Smooth muscle cell (in vitro differentiated cells): ENCODE data around the gene ZFHX3. TPM values are rescaled to one million over a fixed set of nuclear protein-coding genes. Genes with fewer than 3 reads are reported as not detected.
A peak's percentile ranks its signal among the peaks of the same experiment; 100 is the strongest.

ENCODE experiments used
- DNase-seq: peaks from one replicate; lab custom pipeline; 2025; ENCODE audit not compliant: unreplicated experiment; lab: John Stamatoyannopoulos, UW
- H2AFZ ChIP-seq: fragments of 200-600 bp; sonication (generic); 2 replicates; pipeline ENCODE4 v1.6.0; 2016; ENCODE audit warnings: antibody characterized with exemption, low read depth, mild to moderate bottlenecking
- H3F3A ChIP-seq: fragments of 200-600 bp; sonication (generic); 2 replicates; pipeline ENCODE4 v1.6.0; 2017; ENCODE audit warnings: antibody characterized with exemption, low read depth
- H3K27ac ChIP-seq: fragments of 200-600 bp; sonication (generic); 2 replicates; pipeline ENCODE4 v1.5.1; 2016; ENCODE audit warnings: low read depth, mild to moderate bottlenecking
- H3K27me3 ChIP-seq: fragments of 200-600 bp; sonication (generic); 2 replicates; pipeline ENCODE4 v1.6.1; 2016; ENCODE audit warnings: low read depth, mild to moderate bottlenecking
- H3K36me3 ChIP-seq: fragments of 200-600 bp; sonication (generic); 2 replicates; pipeline ENCODE4 v1.5.1; 2016; ENCODE audit warnings: low read depth
- H3K4me1 ChIP-seq: fragments of 200-600 bp; sonication (generic); 2 replicates; pipeline ENCODE4 v1.5.1; 2016; ENCODE audit warnings: low read depth
- H3K4me2 ChIP-seq: fragments of 200-600 bp; sonication (generic); 2 replicates; pipeline ENCODE4 v1.6.0; 2016; ENCODE audit warnings: mild to moderate bottlenecking
- H3K4me3 ChIP-seq: fragments of 200-600 bp; sonication (generic); 2 replicates; pipeline ENCODE4 v1.5.1; 2016; ENCODE audit warnings: mild to moderate bottlenecking
- H3K79me2 ChIP-seq: fragments of 200-600 bp; sonication (generic); 2 replicates; pipeline ENCODE4 v1.6.0; 2016; ENCODE audit warnings: low read depth, mild to moderate bottlenecking
- H3K9ac ChIP-seq: fragments of 200-600 bp; sonication (generic); 2 replicates; pipeline ENCODE4 v1.6.0; 2016; ENCODE audit warnings: low read depth
- H3K9me3 ChIP-seq: fragments of 200-600 bp; sonication (generic); replicated peaks from 2 replicates; pipeline ENCODE4 v1.5.1; 2016; ENCODE audit warnings: low read depth
- H4K20me1 ChIP-seq: fragments of 200-600 bp; sonication (generic); 2 replicates; pipeline ENCODE4 v1.6.0; 2016; ENCODE audit warnings: low read depth
- CTCF ChIP-seq: fragments of 200-600 bp; sonication (generic); IDR thresholded peaks from 2 replicates; pipeline ENCODE4 v1.5.1; 2017; ENCODE audit warnings: borderline replicate concordance, mild to moderate bottlenecking, antibody characterized with exemption; ENCODE audit not compliant: insufficient read depth, poor library complexity, severe bottlenecking
- WGBS: methylation state at CpG from one replicate; pipeline ENCODE4 v1.1.7; 2016; ENCODE audit warnings: low lambda C conversion rate; 5-methylcytosine and 5-hydroxymethylcytosine counted together
- polyA plus RNA-seq: library from polyadenylated mRNA; unstranded; fragments of >200 nt; fragmentation: Nextera tagmentation; extraction: Ambion mirVana; gene quantifications from 2 replicates; pipeline ENCODE4 v1.2.1, GENCODE V29; 2016
- total RNA-seq: library from RNA; depleted of rRNA; stranded (reverse); fragments of >200 nt; gene quantifications from 2 replicates; pipeline ENCODE4 v1.2.3, GENCODE V29; 2014

The ZFHX3 gene
- total and polyA plus RNA-seq, 2 experiments from 2014 or later = 3.1 to 9.8 TPM

GRCh38 chr16:73049511-73049910 is 1.6 kb upstream of the ZFHX3 start:
- no peaks in the 10 kb centered on the region for H3K27me3 ChIP-seq
- peaks cover 2% of the 10 kb centered on the region for H4K20me1 ChIP-seq
- no peak overlapping the region for H3K27ac ChIP-seq
- H3K9ac ChIP-seq = no peak overlapping the region
- peak overlapping the region; percentile 91 for H3K4me2 ChIP-seq
- peaks cover 7% of the 10 kb centered on the region for H3F3A ChIP-seq
- H3K9me3 ChIP-seq = no peaks in the 10 kb centered on the region
- H3K36me3 ChIP-seq = no peaks in the 10 kb centered on the region
- no peak overlapping the region for H2AFZ ChIP-seq
- WGBS = 62% methylated on average over 4 of the region's 4 CpGs
- H3K4me3 ChIP-seq = no peak overlapping the region
- no peak for TF ChIP-seq CTCF
- DNase-seq = no peak
- H3K79me2 ChIP-seq = peaks cover 62% of the 10 kb centered on the region
- H3K4me1 ChIP-seq = peaks cover 43% of the 10 kb centered on the region

- no peak overlapping the region for H2AFZ ChIP-seq
Observed at GRCh38 chr16:73049091-73049490, 1.2 kb upstream of the ZFHX3 start.

GRCh38 chr16:73048292-73049080 is 558 bp upstream of the ZFHX3 start:
- H2AFZ ChIP-seq = peak overlapping the region; percentile 69
- peak overlapping the region; percentile 91 for H3K4me2 ChIP-seq
- 3% methylated on average over 43 of the region's 57 CpGs for WGBS
- H4K20me1 ChIP-seq = peaks cover 5% of the 10 kb centered on the region
- H3K36me3 ChIP-seq = no peaks in the 10 kb centered on the region
- H3K4me3 ChIP-seq = peak overlapping the region; percentile 79
- H3F3A ChIP-seq = peaks cover 8% of the 10 kb centered on the region
- peaks cover 44% of the 10 kb centered on the region for H3K4me1 ChIP-seq
- H3K27me3 ChIP-seq = no peaks in the 10 kb centered on the region
- H3K9me3 ChIP-seq = no peaks in the 10 kb centered on the region
- TF ChIP-seq CTCF = no peak
- peaks cover 59% of the 10 kb centered on the region for H3K79me2 ChIP-seq
- H3K9ac ChIP-seq = peak overlapping the region; percentile 86
- no peak for DNase-seq
- peak overlapping the region; percentile 82 for H3K27ac ChIP-seq

More at GRCh38 chr16:73049091-73049490, 1.2 kb upstream of the ZFHX3 start:
- H3K4me1 ChIP-seq = peaks cover 46% of the 10 kb centered on the region
- no peak for TF ChIP-seq CTCF
- no peaks in the 10 kb centered on the region for H3K36me3 ChIP-seq
- H3K4me3 ChIP-seq = peak overlapping the region; percentile 79
- H3K9me3 ChIP-seq = no peaks in the 10 kb centered on the region
- 47% methylated on average over 8 of the region's 8 CpGs for WGBS
- H3K9ac ChIP-seq = peak overlapping the region; percentile 86
- DNase-seq = no peak
- peak overlapping the region; percentile 82 for H3K27ac ChIP-seq
- H3F3A ChIP-seq = peaks cover 5% of the 10 kb centered on the region
- H4K20me1 ChIP-seq = peaks cover 2% of the 10 kb centered on the region
- peaks cover 62% of the 10 kb centered on the region for H3K79me2 ChIP-seq
- H3K4me2 ChIP-seq = peak overlapping the region; percentile 91
- no peaks in the 10 kb centered on the region for H3K27me3 ChIP-seq

GRCh38 chr16:73047221-73047535 is 750 bp downstream of the ZFHX3 start:
- Histone ChIP-seq H3K4me1 (peaks cover 34% of the 10 kb centered on the region), H3K36me3 (no peaks in the 10 kb centered on the region), H3K9ac (peak overlapping the region; percentile 86), H4K20me1 (peaks cover 9% of the 10 kb centered on the region), H3K4me2 (peak overlapping the region; percentile 91), H3K4me3 (peak overlapping the region; percentile 79), H3K9me3 (no peaks in the 10 kb centered on the region), H3K27me3 (no peaks in the 10 kb centered on the region), H3K79me2 (peaks cover 59% of the 10 kb centered on the region), H3F3A (peaks cover 8% of the 10 kb centered on the region), H3K27ac (peak overlapping the region; percentile 82), H2AFZ (no peak overlapping the region)
- DNase-seq = no peak
- 30% methylated on average over 6 of the region's 6 CpGs for WGBS
- no peak for TF ChIP-seq CTCF
